GM19025 (cell line): ENCODE data around the gene KSR2.
"Not testable (repeated sequence)": the region's sequence is repeated elsewhere in the genome, so short reads cannot be mapped to it uniquely, and the experiment has no call there.

Experiments
- ATAC-seq: cut with Tn5 transposase; IDR thresholded peaks from one replicate; pipeline ENCODE4 v1.9.1; 2021; ENCODE audit warnings: mild to moderate bottlenecking, low read depth, moderate library complexity; ENCODE audit not compliant: unreplicated experiment

KSR2 gene

GRCh38 chr12:117774941-117775775, 193.6 kb downstream of the KSR2 start:
- ATAC-seq, result no peak

GRCh38 chr12:117768860-117769259, 199.9 kb downstream of the KSR2 start:
- ATAC-seq, result no peak

GRCh38 chr12:117766008-117766407, 202.8 kb downstream of the KSR2 start:
- ATAC-seq, result no peak

GRCh38 chr12:117762143-117762542, 206.6 kb downstream of the KSR2 start:
- no peak for ATAC-seq

DNA sequence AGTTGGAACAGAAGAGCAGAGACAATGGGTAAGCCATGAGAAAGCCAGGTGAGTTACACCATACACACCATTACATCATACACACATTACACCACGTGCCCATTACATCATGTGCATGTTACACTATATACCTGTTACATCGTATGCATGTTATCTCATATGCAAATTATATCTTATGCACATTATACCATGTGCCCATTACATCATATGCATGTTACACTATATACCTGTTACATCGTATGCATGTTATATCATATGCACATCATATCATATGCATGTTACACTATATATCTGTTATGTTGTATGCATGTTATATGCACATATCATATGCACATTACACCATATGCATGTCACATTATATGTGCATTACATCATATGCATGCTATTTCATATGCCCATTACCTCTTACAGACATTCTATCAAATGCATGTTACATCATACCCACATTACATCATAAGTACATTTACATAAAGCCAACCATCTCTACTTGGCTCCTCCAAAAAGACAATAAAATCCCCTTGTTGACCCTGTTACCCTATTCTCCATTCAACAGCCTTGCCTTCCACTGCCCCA, 207.2 kb downstream of the KSR2 start:
- no peak for ATAC-seq

- ATAC-seq, result no peak
These were observed 207.8 kb downstream of the KSR2 start for GRCh38 chr12:117760990-117761389.

- ATAC-seq, result no peak
These were observed 218.1 kb downstream of the KSR2 start for GRCh38 chr12:117750657-117751056.

GRCh38 chr12:117749431-117749830, 219.4 kb downstream of the KSR2 start:
- ATAC-seq, result no peak

- ATAC-seq, result not testable (repeated sequence)
These were observed 222.4 kb downstream of the KSR2 start for GRCh38 chr12:117746358-117746757.

- no peak for ATAC-seq
These were observed 224.4 kb downstream of the KSR2 start for GRCh38 chr12:117744418-117744817.

DNA sequence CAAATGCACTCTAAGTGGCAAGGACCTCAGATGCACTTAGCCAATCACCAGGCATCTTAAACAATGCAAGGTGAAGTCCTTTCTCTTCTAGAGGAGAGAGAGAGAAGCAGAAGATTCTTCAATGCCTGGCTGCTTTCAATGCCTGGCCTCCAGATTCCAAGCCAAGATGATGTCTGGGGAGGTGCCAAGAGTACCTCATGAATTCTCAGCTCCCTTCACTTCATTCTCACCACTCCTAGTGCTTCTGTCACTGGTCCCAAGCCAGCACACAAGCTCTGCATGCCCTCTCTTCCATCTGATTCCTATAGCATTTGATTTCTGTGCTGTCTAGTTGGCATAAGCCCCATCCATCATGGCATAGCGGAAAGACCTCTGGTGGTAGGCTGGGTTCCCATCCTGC, 225.0 kb downstream of the KSR2 start:
- no peak for ATAC-seq

- no peak for ATAC-seq
These were observed 226.1 kb downstream of the KSR2 start for GRCh38 chr12:117742721-117743120.

- ATAC-seq, result no peak
These were observed 230.6 kb downstream of the KSR2 start for GRCh38 chr12:117738233-117738632.

DNA sequence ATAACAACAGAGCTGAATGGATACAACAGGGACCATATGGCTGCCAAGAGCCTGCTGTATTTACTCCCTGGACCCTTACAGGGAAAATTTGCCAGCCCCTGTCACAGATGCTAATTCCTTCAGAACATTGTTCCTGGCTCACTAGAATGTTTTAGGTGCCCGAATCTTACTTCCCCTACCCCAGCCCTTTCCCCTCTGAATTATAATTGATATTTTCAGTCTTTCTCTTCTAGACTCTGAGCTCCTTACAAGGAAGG, 235.3 kb downstream of the KSR2 start:
- no peak for ATAC-seq

DNA sequence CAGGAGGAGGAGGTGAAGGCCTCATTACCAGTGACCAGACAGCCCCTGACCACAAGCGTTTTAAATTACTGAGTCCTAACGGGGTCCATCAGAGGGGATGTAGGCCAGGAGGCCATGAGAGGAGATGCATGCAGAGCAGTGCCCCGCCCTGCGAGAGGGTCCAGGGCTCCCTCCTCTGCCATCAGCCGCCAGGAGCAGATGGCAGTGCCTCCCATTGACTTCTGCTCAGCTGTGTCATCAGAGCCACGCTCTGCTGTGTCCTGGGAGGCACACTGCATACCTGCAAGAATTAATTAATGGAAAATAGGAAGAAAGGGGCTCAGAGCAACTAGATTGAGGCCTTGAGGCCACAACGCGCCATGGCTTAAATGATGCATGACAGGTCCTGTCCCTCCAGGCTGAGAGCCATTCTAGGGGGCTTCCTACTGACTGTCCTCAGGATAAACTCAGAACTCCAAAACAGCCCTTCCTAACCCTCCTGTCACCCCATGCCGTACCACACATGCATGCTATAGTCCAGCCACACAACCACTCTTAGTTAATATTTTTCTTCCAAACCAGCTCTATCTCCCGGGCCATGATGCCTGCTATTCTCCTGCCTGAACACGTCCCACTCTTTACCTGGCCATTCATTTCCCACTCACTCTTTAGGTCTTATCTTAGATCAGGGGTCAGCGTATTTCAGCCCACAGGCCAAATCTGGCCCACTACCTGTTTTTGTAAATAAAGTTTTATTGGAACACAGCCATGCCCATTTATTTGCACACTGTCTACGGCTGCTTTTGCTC, 235.8 kb downstream of the KSR2 start:
- ATAC-seq, result no peak

- not testable (repeated sequence) for ATAC-seq
These were observed 237.7 kb downstream of the KSR2 start for GRCh38 chr12:117731131-117731530.

DNA sequence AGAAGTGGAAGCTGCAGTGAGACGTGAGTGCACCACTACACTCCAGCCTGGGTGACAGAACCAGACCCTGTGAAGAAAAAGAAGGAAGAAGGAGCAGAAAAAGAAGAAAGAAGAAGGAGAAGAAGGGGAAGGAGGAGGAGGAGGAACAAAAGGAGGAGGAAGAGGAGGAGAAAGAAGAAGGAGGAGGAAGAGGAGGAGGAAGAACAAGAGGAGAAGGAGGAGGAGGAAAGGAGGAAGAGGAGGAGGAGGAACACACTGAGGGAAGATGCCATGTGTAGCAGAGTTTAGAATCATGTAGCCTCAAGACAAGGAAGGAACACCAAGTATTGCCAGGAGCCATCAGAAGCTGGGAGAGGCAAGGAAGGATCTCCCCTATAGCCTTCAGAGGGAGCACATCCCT, 241.5 kb downstream of the KSR2 start:
- ATAC-seq, result no peak

DNA sequence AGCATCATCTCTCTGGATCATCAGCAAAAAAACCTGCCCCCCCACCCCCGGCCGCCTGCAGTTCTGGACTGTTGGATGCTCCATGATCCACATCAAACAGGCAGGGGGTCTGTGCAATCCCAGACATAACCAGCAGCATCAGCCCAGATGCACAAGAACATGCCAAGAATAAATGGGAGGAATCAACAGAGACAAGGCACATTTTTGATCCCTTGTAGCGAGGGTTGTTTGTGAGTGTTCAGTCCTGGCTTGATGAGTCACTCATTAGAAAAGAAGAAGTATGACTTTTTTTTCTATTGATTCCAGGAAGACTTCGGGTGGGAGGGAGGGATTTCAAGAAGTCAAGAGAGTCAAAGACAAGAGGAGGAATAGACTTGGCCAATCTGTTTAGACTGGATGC, 244.2 kb downstream of the KSR2 start:
- ATAC-seq, result no peak

GRCh38 chr12:117718559-117718958, 250.2 kb downstream of the KSR2 start:
- no peak for ATAC-seq

- ATAC-seq, result no peak
These were observed 250.6 kb downstream of the KSR2 start for GRCh38 chr12:117718141-117718540.

DNA sequence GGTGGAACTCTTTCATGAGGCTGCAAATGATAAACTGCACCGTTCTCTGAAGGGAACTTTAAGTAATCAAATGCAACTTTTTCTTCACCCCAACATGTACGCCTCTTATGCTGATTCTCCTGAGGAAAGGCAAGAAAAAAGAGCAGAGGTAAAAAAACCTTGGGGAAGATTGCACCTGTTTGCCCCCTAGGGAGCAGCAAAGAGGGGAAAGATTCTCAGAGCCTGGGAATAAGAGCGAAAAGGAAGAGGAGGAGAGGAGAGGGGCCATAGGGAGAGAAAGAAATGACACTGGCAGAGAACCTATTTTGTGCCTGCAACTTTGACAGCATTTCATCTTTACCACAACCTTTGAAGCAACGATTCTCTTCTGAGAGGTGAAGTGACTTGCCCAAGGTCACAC, 254.6 kb downstream of the KSR2 start:
- ATAC-seq, result no peak

DNA sequence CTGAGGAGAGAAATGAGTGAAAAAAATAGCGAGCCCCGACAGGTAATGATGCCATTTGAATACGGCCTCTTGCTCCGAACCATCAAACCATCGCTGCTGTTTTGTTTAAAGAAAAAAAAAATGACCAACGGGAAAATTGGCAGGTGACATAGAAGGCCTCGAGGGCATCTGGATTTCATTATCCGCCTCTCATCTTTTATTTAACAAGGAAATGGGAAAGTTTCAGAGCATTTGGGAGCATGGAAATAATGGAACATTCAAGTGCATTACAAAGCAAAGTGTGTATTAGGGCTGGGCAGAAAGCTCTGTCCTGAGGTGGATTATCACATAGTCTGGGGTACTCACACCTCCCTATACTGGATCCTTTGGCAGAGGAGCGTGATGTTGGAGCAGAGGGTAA, 258.7 kb downstream of the KSR2 start:
- no peak for ATAC-seq
